DND-41 (cell line): ENCODE data around the gene VWA8.
"Not testable (repeated sequence)": the region's sequence is repeated elsewhere in the genome, so short reads cannot be mapped to it uniquely, and the experiment has no call there.

Experiments used
- ATAC-seq: fragments of 200-7000 bp; cut with Tn5 transposase; 3 replicates; pipeline ENCODE4 v1.9.1; 2021; ENCODE audit warnings: low read depth; ENCODE audit not compliant: insufficient read depth
- DNase-seq: peaks from one replicate; pipeline ENCODE4 v3.0.0-alpha.2; 2020
- H2AFZ ChIP-seq: 2 replicates; pipeline ENCODE4 v1.6.0; 2012; ENCODE audit warnings: low read depth, low read length
- H3K27ac ChIP-seq: 2 replicates; pipeline ENCODE4 v1.5.1; 2012; ENCODE audit warnings: low read length, inconsistent platforms
- H3K27me3 ChIP-seq: fragments of 200-600 bp; sonication (generic); 2 replicates; pipeline ENCODE4 v1.6.0; 2012; ENCODE audit warnings: low read length, mild to moderate bottlenecking, inconsistent platforms; ENCODE audit not compliant: insufficient read depth, poor library complexity
- H3K36me3 ChIP-seq: 2 replicates; pipeline ENCODE4 v1.5.1; 2012; ENCODE audit warnings: low read length, inconsistent platforms; ENCODE audit not compliant: insufficient read depth
- H3K4me1 ChIP-seq: 2 replicates; pipeline ENCODE4 v1.5.1; 2012; ENCODE audit warnings: mild to moderate bottlenecking, low read length; ENCODE audit not compliant: insufficient read depth
- H3K4me2 ChIP-seq: 2 replicates; pipeline ENCODE4 v1.6.0; 2012; ENCODE audit warnings: mild to moderate bottlenecking, moderate library complexity, low read length, inconsistent platforms; ENCODE audit not compliant: insufficient read depth
- H3K4me3 ChIP-seq, 2 experiments: fragments of 200-600 bp in 1 of 2; shearing (Covaris generic) in 1 of 2; 2 replicates each; pipeline ENCODE4 v1.5.1; 2012 to 2016; ENCODE audit warnings: inconsistent platforms in 2 of 2, low read length in 2 of 2, mild to moderate bottlenecking in 2 of 2, low read depth in 1 of 2, moderate library complexity in 1 of 2
- H3K79me2 ChIP-seq: 2 replicates; pipeline ENCODE4 v1.6.0; 2012; ENCODE audit warnings: low read length, inconsistent platforms; ENCODE audit not compliant: insufficient read depth
- H3K9ac ChIP-seq: 2 replicates; pipeline ENCODE4 v1.6.0; 2012; ENCODE audit warnings: low read depth, mild to moderate bottlenecking, inconsistent platforms, low read length, moderate library complexity
- H3K9me3 ChIP-seq: 2 replicates; pipeline ENCODE4 v1.5.1; 2012; ENCODE audit warnings: low read length, moderate library complexity, mild to moderate bottlenecking, inconsistent platforms; ENCODE audit not compliant: insufficient read depth, severe bottlenecking
- H4K20me1 ChIP-seq: 2 replicates; pipeline ENCODE4 v1.6.0; 2012; ENCODE audit warnings: low read length; ENCODE audit not compliant: insufficient read depth
- CTCF ChIP-seq: IDR thresholded peaks from 2 replicates; pipeline ENCODE4 v1.5.1; 2012; ENCODE audit warnings: borderline replicate concordance, low read length, moderate library complexity, mild to moderate bottlenecking; ENCODE audit not compliant: poor library complexity, severe bottlenecking; ENCODE audit errors: extremely low read depth
- EZH2 ChIP-seq: IDR thresholded peaks from 3 replicates; pipeline ENCODE4 v1.6.1; 2012; ENCODE audit warnings: borderline replicate concordance, low read depth, mild to moderate bottlenecking, moderate library complexity, low read length, inconsistent platforms; ENCODE audit not compliant: severe bottlenecking

The VWA8 gene

GRCh38 chr13:41956272-41956671 is 4.6 kb downstream of the VWA8 start:
- Histone ChIP-seq H3K9me3 (no peaks in the 10 kb centered on the region), H3K4me3 (no peak overlapping the region), H3K36me3 (no peaks in the 10 kb centered on the region), H3K27me3 (no peaks in the 10 kb centered on the region), H3K4me1 (peaks cover 24% of the 10 kb centered on the region), H2AFZ (no peak overlapping the region), H3K79me2 (peaks cover 89% of the 10 kb centered on the region), H3K27ac (no peak overlapping the region), H4K20me1 (no peaks in the 10 kb centered on the region; the same call in 1 of the 2 replicates), H3K4me2 (no peak overlapping the region), H3K9ac (no peak overlapping the region)
- TF ChIP-seq EZH2 (no peak), CTCF (no peak)
- DNase-seq (no peak), ATAC-seq (no peak)

- peaks cover 89% of the 10 kb centered on the region for H3K79me2 ChIP-seq
Measured at GRCh38 chr13:41955605-41956004, 5.3 kb downstream of the VWA8 start.

GRCh38 chr13:41954226-41954625 is 6.7 kb downstream of the VWA8 start:
- Histone ChIP-seq H4K20me1 (no peaks in the 10 kb centered on the region; the same call in 1 of the 2 replicates), H3K36me3 (no peaks in the 10 kb centered on the region), H3K27me3 (no peaks in the 10 kb centered on the region), H3K4me2 (no peak overlapping the region), H3K9me3 (no peaks in the 10 kb centered on the region), H3K79me2 (peaks cover 76% of the 10 kb centered on the region), H3K4me3 (no peak overlapping the region), H3K4me1 (peaks cover 10% of the 10 kb centered on the region), H3K27ac (no peak overlapping the region), H2AFZ (no peak overlapping the region), H3K9ac (no peak overlapping the region)
- TF ChIP-seq EZH2 = no peak
- TF ChIP-seq CTCF = no peak
- DNase-seq (no peak), ATAC-seq (no peak)

More at GRCh38 chr13:41955605-41956004, 5.3 kb downstream of the VWA8 start:
- no peak overlapping the region for H3K4me2 ChIP-seq
- H3K36me3 ChIP-seq = no peaks in the 10 kb centered on the region
- no peaks in the 10 kb centered on the region; the same call in 1 of the 2 replicates for H4K20me1 ChIP-seq
- no peak for ATAC-seq
- peaks cover 22% of the 10 kb centered on the region for H3K4me1 ChIP-seq
- no peak overlapping the region for H3K4me3 ChIP-seq
- no peaks in the 10 kb centered on the region for H3K27me3 ChIP-seq
- H2AFZ ChIP-seq = no peak overlapping the region
- TF ChIP-seq CTCF (no peak), EZH2 (no peak)
- H3K9ac ChIP-seq = no peak overlapping the region
- no peak overlapping the region for H3K27ac ChIP-seq
- no peaks in the 10 kb centered on the region for H3K9me3 ChIP-seq
- no peak for DNase-seq

GRCh38 chr13:41952749-41953148 is 8.2 kb downstream of the VWA8 start:
- Histone ChIP-seq H3K36me3 (0 out of 2 replicates have a peak, but pooled peaks cover 7% of the 10 kb centered on the region), H2AFZ (no peak overlapping the region), H3K27me3 (no peaks in the 10 kb centered on the region), H3K9ac (no peak overlapping the region), H3K4me2 (no peak overlapping the region), H3K27ac (no peak overlapping the region), H3K79me2 (peaks cover 63% of the 10 kb centered on the region), H4K20me1 (no peaks in the 10 kb centered on the region; the same call in 1 of the 2 replicates), H3K4me3 (no peak overlapping the region), H3K9me3 (no peaks in the 10 kb centered on the region), H3K4me1 (no peaks in the 10 kb centered on the region)
- no peak for DNase-seq
- no peak for ATAC-seq
- no peak for TF ChIP-seq CTCF
- no peak for TF ChIP-seq EZH2

GRCh38 chr13:41949104-41949503 is 11.8 kb downstream of the VWA8 start:
- H4K20me1 ChIP-seq, ATAC-seq, H3K4me3 ChIP-seq, H3K9me3 ChIP-seq, H3K4me1 ChIP-seq, H3K27ac ChIP-seq, H3K27me3 ChIP-seq, DNase-seq, H3K4me2 ChIP-seq, H3K9ac ChIP-seq, H2AFZ ChIP-seq: not testable (repeated sequence)
- Histone ChIP-seq H3K79me2 (peaks cover 35% of the 10 kb centered on the region), H3K36me3 (peaks cover 17% of the 10 kb centered on the region; the same call in 1 of the 2 replicates)
